A673 (cell line): Measurements from ENCODE around the gene RNF220. TPM values are rescaled to one million over a fixed set of nuclear protein-coding genes. Genes with fewer than 3 reads are reported as not detected.
"Not testable (repeated sequence)": the region's sequence is repeated elsewhere in the genome, so short reads cannot be mapped to it uniquely, and the experiment has no call there.

Experiments
- BruUV-seq: library from RNA; stranded (reverse); fragments of 400-500 nt; replicated peaks from 2 replicates; lab custom pipeline; 2021; lab: Mats Ljungman, UMichigan
- CTCF ChIA-PET: fragments of 300-600 bp; sonication (Branson Sonifier 250); formaldehyde crosslinking; loops from one replicate; lab custom pipeline; 2022; ENCODE audit warnings: antibody characterized with exemption; lab: Charles Lee
- POLR2A ChIA-PET: fragments of 300-600 bp; sonication (Branson Sonifier 250); formaldehyde crosslinking; loops from one replicate; lab custom pipeline; 2022; ENCODE audit warnings: antibody characterized with exemption; ENCODE audit not compliant: low non-redundant PET; lab: Charles Lee
- DNase-seq: peaks from one replicate; pipeline ENCODE4 v3.0.0-alpha.2; 2015; ENCODE audit warnings: low spot score
- H3K27ac ChIP-seq: fragments of 200-600 bp; sonication (generic); 2 replicates; pipeline ENCODE4 v1.5.1; 2016; ENCODE audit warnings: mixed run types, low read depth, mild to moderate bottlenecking, mixed read lengths, antibody characterized with exemption, low read length; ENCODE audit not compliant: poor library complexity, severe bottlenecking
- H3K27me3 ChIP-seq: fragments of 200-600 bp; sonication (generic); replicated peaks from 2 replicates; pipeline ENCODE4 v1.6.1; 2017; ENCODE audit warnings: mixed run types, low read depth, mild to moderate bottlenecking, mixed read lengths, antibody characterized with exemption, low read length; ENCODE audit not compliant: insufficient read depth, poor library complexity
- H3K36me3 ChIP-seq: fragments of 200-600 bp; sonication (generic); 2 replicates; pipeline ENCODE4 v1.6.1; 2016; ENCODE audit warnings: mixed run types, mild to moderate bottlenecking, mixed read lengths, antibody characterized with exemption, low read length; ENCODE audit not compliant: insufficient read depth, poor library complexity, severe bottlenecking
- H3K4me1 ChIP-seq: fragments of 200-600 bp; sonication (generic); 2 replicates; pipeline ENCODE4 v1.6.1; 2017; ENCODE audit warnings: mixed run types, mild to moderate bottlenecking, mixed read lengths, antibody characterized with exemption, low read length; ENCODE audit not compliant: insufficient read depth, poor library complexity, severe bottlenecking
- H3K4me3 ChIP-seq: fragments of 200-600 bp; sonication (generic); 2 replicates; pipeline ENCODE4 v1.5.1; 2016; ENCODE audit warnings: low read depth, mixed run types, mild to moderate bottlenecking, mixed read lengths, low read length; ENCODE audit not compliant: poor library complexity, severe bottlenecking
- H3K9me3 ChIP-seq: fragments of 200-600 bp; sonication (generic); 2 replicates; pipeline ENCODE4 v1.6.1; 2016; ENCODE audit warnings: mixed run types, low read depth, mild to moderate bottlenecking, mixed read lengths, antibody characterized with exemption, low read length; ENCODE audit not compliant: poor library complexity, severe bottlenecking
- EZH2 ChIP-seq: fragments of 200-600 bp; sonication (generic); IDR thresholded peaks from 2 replicates; pipeline ENCODE4 v1.6.1; 2017; ENCODE audit warnings: borderline replicate concordance, low read depth, mild to moderate bottlenecking, mixed read lengths, antibody characterized with exemption, low read length; ENCODE audit not compliant: poor library complexity, severe bottlenecking
- intact Hi-C: fragments of 100-400 bp; cut with micrococcal nuclease; formaldehyde crosslinking; loops from one replicate; pipeline ENCODE4 v1.10.0; 2022; ENCODE audit not compliant: unreplicated experiment
- total RNA-seq: library from RNA; stranded (reverse); gene quantifications from 2 replicates; pipeline ENCODE4 v1.2.3, GENCODE V29; 2021
- TF ChIP-seq, protein P1 (sequence below): fragments of 300-800, 200-600 bp; sonication (generic); conservative IDR thresholded peaks from 2 replicates; pipeline ENCODE4 v1.5.1; 2017; ENCODE audit warnings: low read depth, mild to moderate bottlenecking, antibody characterized with exemption, low read length, moderate library complexity, mixed read lengths

Gene RNF220
- total RNA-seq, 1 experiment from 2014 or later, result 80.6 TPM

DNA sequence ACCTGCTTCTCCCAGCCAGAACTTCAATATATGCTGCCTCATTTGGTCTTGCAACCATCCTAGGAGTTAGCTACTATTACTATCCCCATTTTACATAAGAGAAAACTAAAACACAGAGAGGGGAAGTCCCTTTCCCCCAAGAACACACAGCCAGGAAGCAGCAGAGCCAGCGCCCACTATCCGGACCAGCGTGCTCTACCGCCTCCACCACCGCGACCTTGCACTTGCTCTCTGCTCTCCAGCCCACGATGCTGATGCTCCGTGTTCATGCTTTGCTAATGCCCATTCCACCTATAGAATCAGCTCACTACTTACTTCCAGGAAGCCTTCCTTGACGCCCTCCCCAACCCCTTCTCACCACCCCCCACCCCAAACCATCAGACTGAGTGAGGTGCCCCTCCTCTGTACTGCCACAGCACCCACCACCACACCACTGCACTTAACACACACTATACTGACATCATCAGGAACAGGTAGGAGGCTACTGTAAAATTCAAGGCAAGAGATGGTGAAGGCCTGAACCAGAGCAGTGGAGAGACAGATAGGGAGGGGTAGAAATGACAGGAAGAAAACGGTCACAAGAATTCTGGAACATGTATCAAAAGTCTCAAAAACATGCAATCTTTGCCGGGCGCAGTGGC is 259.8 kb downstream of the RNF220 start:
- Histone ChIP-seq H3K36me3 (no peaks in the 10 kb centered on the region), H3K4me1 (no peaks in the 10 kb centered on the region), H3K27me3 (no peaks in the 10 kb centered on the region), H3K4me3 (no peak overlapping the region), H3K27ac (no peak overlapping the region), H3K9me3 (no peaks in the 10 kb centered on the region)
- ChIA-PET POLR2A (no interaction called here), CTCF (interaction anchor here (0.7 to 2.0 kb wide), 2 partner anchors 12 to 439 kb away, joined by 7 to 11 read pairs; no protein-coding TSS in a partner anchor)
- no TSS peak for BruUV-seq
- intact Hi-C loops, result no loop called here
- TF ChIP-seq, protein P1, sequence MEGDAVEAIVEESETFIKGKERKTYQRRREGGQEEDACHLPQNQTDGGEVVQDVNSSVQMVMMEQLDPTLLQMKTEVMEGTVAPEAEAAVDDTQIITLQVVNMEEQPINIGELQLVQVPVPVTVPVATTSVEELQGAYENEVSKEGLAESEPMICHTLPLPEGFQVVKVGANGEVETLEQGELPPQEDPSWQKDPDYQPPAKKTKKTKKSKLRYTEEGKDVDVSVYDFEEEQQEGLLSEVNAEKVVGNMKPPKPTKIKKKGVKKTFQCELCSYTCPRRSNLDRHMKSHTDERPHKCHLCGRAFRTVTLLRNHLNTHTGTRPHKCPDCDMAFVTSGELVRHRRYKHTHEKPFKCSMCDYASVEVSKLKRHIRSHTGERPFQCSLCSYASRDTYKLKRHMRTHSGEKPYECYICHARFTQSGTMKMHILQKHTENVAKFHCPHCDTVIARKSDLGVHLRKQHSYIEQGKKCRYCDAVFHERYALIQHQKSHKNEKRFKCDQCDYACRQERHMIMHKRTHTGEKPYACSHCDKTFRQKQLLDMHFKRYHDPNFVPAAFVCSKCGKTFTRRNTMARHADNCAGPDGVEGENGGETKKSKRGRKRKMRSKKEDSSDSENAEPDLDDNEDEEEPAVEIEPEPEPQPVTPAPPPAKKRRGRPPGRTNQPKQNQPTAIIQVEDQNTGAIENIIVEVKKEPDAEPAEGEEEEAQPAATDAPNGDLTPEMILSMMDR, result no peak
- no peak for TF ChIP-seq EZH2
- DNase-seq, result no peak

DNA sequence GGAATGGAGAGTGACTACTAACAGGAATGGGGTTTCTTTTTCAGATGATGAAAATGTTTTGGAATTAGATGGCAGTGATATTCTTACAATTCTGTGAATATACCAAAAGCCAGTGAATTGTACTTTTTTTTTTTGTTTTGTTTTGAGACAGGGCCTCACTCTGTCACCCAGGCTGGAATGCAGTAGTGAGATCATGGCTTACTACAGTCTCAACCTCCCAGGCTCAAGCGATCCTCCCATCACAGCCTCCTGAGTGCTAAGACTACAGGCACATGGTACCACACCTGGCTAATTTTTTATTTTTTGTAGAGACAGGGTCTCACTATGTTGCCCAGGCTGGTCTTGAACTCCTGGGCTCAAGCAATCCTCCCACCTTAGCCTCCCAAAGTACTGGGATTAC is 261.7 kb downstream of the RNF220 start:
- DNase-seq, H3K9me3 ChIP-seq, H3K27ac ChIP-seq, H3K4me3 ChIP-seq, H3K36me3 ChIP-seq, CTCF ChIA-PET, intact Hi-C loops, POLR2A ChIA-PET, BruUV-seq, H3K27me3 ChIP-seq, H3K4me1 ChIP-seq: not testable (repeated sequence)

DNA sequence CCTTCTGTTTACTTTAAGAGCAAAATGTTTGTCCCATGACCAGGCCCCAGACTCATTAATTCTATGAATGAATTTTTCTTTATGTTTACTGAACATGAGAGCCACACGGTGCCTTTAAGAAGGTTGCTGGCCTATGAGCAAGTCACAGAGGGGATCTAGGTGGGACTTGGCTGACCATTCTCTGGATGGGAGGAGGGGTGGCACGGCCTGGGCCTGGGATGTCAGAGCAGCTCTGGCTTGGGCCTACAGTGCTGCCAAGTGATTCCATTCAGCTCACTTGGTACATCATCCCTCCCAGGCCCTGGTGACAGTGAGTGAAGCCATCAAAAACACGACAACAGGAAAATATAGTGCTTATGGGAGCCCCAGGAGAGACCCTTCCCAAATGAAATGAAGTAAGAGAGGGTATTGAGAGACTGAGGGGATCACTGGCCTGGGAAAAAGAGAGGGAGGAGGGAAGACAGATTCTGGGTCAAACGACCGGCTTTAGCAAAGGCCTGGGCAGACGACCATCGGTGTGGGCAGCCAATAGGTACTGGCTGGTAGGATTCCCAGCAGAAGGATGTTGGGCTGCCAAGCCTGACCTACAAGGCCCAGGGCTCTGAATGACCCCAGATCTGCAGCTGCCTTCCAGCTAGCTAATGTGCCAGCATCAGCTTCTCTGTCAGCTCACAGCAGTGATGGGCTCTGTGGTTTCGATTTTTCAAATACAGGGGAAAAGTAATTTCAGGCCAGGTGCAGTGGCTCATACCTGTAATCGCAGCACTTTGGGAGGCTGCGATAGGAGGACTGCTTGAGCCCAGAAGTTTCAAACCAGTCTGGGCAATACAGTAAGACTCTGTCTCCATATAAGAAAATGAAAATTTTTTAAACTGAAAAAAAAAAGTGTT is 265.9 kb downstream of the RNF220 start:
- H3K4me3 ChIP-seq, result no peak overlapping the region
- no peaks in the 10 kb centered on the region for H3K9me3 ChIP-seq
- ChIA-PET CTCF (no interaction called here), POLR2A (no interaction called here)
- H3K36me3 ChIP-seq, result no peaks in the 10 kb centered on the region
- H3K27ac ChIP-seq, result no peak overlapping the region
- no peak for TF ChIP-seq EZH2
- TF ChIP-seq, protein P1, result no peak
- peaks cover 5% of the 10 kb centered on the region for H3K4me1 ChIP-seq
- intact Hi-C loops, result no loop called here
- DNase-seq, result no peak
- no peaks in the 10 kb centered on the region for H3K27me3 ChIP-seq
- no TSS peak for BruUV-seq
